Upper lobe of left lung (tissue), 6 donors: ENCODE measurements around the gene PSMC3. TPM values are rescaled to one million over a fixed set of nuclear protein-coding genes. Genes with fewer than 3 reads are reported as not detected.

Source experiments
- ATAC-seq, 2 donors: fragments of 200-7000 bp; cut with Tn5 transposase; one replicate each; pipeline ENCODE4 v1.9.1; 2022; ENCODE audit warnings: mild to moderate bottlenecking in 2 of 2, moderate library complexity in 2 of 2; ENCODE audit not compliant: low FRiP score in 2 of 2
- DNase-seq, 2 donors: peaks; one replicate each; pipeline ENCODE4 v3.0.0-alpha.2; 2019 to 2020
- H3K27ac ChIP-seq, 4 donors: fragments of 200-600 bp; sonication (generic); one replicate each; pipeline ENCODE4 v1.5.1; 2016 to 2019
- H3K27me3 ChIP-seq, 4 donors: fragments of 200-600 bp; sonication (generic); one replicate each; pipeline ENCODE4 v1.5.1; 2017 to 2019
- H3K36me3 ChIP-seq, 4 donors: fragments of 200-600 bp; sonication (generic); one replicate each; pipeline ENCODE4 v1.5.1; 2016 to 2019
- H3K4me1 ChIP-seq, 4 donors: fragments of 200-600 bp; sonication (generic); one replicate each; pipeline ENCODE4 v1.5.1; 2018 to 2019
- H3K4me3 ChIP-seq, 4 donors: fragments of 200-600 bp; sonication (generic); one replicate each; pipeline ENCODE4 v1.5.1; 2017 to 2019; ENCODE audit warnings: mild to moderate bottlenecking in 2 of 4, moderate library complexity in 1 of 4
- H3K9me3 ChIP-seq, 4 donors: fragments of 200-600 bp; sonication (generic); one replicate each; pipeline ENCODE4 v1.5.1; 2018 to 2019
- EP300 ChIP-seq, 4 donors: sonication (generic); formaldehyde crosslinking; IDR thresholded peaks; one replicate each; pipeline ENCODE4 v1.5.1; 2017; ENCODE audit warnings: antibody characterized with exemption in 4 of 4, control low read depth in 2 of 4
- POLR2A ChIP-seq, 4 donors: fragments of 450-650 bp; IDR thresholded peaks; one replicate each; pipeline ENCODE4 v1.5.1; 2016 to 2017; ENCODE audit warnings: antibody characterized with exemption in 4 of 4, mild to moderate bottlenecking in 2 of 4
- POLR2AphosphoS5 ChIP-seq, 2 donors: sonication (generic); formaldehyde crosslinking; IDR thresholded peaks; one replicate each; pipeline ENCODE4 v1.5.1; 2017; ENCODE audit warnings: antibody characterized with exemption in 2 of 2
- WGBS, 2 donors: methylation state at CpG; one replicate each; pipeline ENCODE4 v1.1.5; 2017 to 2018; 5-methylcytosine and 5-hydroxymethylcytosine counted together
- total RNA-seq, 6 donors: library from RNA; depleted of rRNA in 4 of 6; stranded (reverse); fragments of >200 nt in 4 of 6; gene quantifications; one replicate each; pipeline versions ENCODE4 v1.1.0 to v1.2.1, GENCODE V29; 2016 to 2021
- TF ChIP-seq, protein P1 (sequence below), 6 experiments: fragments of 450-650 bp in 4 of 6; fragments of 200-600 bp in 2 of 6; sonication (generic) in 2 of 6; IDR thresholded peaks; one replicate each; pipeline ENCODE4 v1.5.1; 2016 to 2019; ENCODE audit warnings: antibody characterized with exemption in 6 of 6
- donor health status: DM: no; HTN: no; CAD: no; lungs with moderate emphysema.
- donor health status: DM: no; HTN: yes; CAD: no; lungs with severe emphysema.

The PSMC3 gene
- total RNA-seq, 6 donors from 2014 or later, result 70.1 to 116 (median 99.8) TPM

DNA sequence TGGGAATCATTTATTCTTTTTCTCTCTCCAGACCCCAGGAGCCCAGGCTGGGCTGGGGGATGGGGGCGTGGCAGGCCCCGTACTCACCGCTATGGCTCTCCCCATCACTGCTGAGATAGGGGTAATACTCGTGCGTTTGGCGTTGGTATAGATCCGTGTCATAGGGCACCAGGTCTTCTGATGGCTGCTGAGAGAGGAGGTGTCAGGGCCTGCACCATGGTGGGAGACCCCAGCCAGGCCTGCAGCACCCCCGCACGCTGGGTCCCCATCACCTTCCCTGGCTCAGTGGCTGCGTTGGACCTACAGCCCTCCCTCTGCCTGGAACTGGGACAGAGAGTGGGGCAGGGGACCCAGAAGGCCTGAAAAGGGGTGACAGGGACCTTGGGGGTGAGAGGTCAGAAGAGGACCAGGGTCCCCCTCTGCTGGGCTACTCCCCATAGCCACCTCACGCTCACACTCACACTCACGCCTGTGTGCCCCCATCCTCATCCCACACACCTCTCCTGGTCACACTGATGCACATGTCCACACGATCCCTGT is 50.6 kb downstream of the PSMC3 start:
- no peaks in the 10 kb centered on the region for H3K27me3 ChIP-seq
- H3K4me3 ChIP-seq, result peak overlapping the region in 3 of 4 donors; percentile 40 to 48 (median 45)
- no peaks in the 10 kb centered on the region for H3K9me3 ChIP-seq
- ATAC-seq, result no peak
- TF ChIP-seq, protein P1, sequence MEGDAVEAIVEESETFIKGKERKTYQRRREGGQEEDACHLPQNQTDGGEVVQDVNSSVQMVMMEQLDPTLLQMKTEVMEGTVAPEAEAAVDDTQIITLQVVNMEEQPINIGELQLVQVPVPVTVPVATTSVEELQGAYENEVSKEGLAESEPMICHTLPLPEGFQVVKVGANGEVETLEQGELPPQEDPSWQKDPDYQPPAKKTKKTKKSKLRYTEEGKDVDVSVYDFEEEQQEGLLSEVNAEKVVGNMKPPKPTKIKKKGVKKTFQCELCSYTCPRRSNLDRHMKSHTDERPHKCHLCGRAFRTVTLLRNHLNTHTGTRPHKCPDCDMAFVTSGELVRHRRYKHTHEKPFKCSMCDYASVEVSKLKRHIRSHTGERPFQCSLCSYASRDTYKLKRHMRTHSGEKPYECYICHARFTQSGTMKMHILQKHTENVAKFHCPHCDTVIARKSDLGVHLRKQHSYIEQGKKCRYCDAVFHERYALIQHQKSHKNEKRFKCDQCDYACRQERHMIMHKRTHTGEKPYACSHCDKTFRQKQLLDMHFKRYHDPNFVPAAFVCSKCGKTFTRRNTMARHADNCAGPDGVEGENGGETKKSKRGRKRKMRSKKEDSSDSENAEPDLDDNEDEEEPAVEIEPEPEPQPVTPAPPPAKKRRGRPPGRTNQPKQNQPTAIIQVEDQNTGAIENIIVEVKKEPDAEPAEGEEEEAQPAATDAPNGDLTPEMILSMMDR (IDR thresholded peaks at IDR 0.05), result no peak
- no peak for TF ChIP-seq EP300 (IDR thresholded peaks at IDR 0.05)
- no peak for TF ChIP-seq POLR2AphosphoS5 (IDR thresholded peaks at IDR 0.05)
- TF ChIP-seq POLR2A (IDR thresholded peaks at IDR 0.05), result no peak
- DNase-seq, result no peak
- peak overlapping the region; percentile 83 to 97 (median 89) for H3K27ac ChIP-seq
- WGBS, 2 donors, result 85 to 94% methylated on average over 6 to 11 of the region's 13 CpGs
- H3K4me1 ChIP-seq, result peaks cover 5 to 11% (median 7%) of the 10 kb centered on the region in 4 donors
- H3K36me3 ChIP-seq, result no peaks in the 10 kb centered on the region

DNA sequence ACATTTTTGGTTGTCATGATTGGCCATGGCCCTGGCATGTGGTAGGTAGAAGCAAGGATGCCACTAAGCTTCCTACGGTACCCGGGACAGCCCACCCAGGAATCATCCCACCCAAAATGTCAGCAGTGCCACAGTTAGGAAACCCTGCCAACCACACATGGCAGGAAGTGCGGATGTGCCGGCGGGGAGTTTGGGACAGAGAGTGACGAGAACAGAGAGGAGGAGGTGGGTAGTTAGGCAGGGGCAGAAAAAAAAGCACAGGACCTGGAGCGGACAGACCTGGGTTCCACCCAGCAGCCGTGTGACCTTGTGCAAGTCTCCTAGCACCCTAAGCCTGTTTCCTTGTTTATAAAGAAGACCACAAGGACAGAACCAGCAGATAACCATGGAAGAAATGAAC is 51.2 kb downstream of the PSMC3 start:
- Histone ChIP-seq H3K4me1 (peaks cover 5 to 11% (median 7%) of the 10 kb centered on the region in 4 donors), H3K27ac (peak overlapping the region in 3 of 4 donors; percentile 34 to 97 (median 93)), H3K4me3 (peak overlapping the region in 3 of 4 donors; percentile 40 to 48 (median 45)), H3K27me3 (no peaks in the 10 kb centered on the region), H3K36me3 (no peaks in the 10 kb centered on the region), H3K9me3 (no peaks in the 10 kb centered on the region)
- 75 to 84% methylated on average over 8 of the region's 8 CpGs for WGBS, 2 donors
- TF ChIP-seq EP300 (IDR thresholded peaks at IDR 0.05), result no peak
- TF ChIP-seq, protein P1 (IDR thresholded peaks at IDR 0.05), result no peak
- no peak for TF ChIP-seq POLR2A (IDR thresholded peaks at IDR 0.05)
- no peak for TF ChIP-seq POLR2AphosphoS5 (IDR thresholded peaks at IDR 0.05)
- DNase-seq (no peak), ATAC-seq (no peak)

DNA sequence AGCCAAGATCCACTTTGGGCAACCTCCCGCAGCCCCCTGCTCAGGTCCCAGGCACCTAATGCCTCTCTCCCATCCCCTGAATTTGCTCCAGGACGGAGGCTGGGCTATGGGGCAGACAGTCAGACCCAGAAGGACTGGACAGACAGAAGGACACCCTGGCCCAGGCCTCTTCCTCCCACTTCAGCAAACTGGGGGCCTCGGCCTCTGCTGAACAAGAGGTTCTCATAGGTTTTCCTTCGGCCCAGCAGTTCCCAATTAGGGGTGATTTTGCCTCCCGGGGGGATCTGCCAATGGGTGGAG is 51.6 kb downstream of the PSMC3 start:
- Histone ChIP-seq H3K27ac (peak overlapping the region; percentile 34 to 97 (median 66)), H3K9me3 (no peaks in the 10 kb centered on the region), H3K4me1 (peaks cover 5 to 11% (median 7%) of the 10 kb centered on the region in 4 donors), H3K27me3 (no peaks in the 10 kb centered on the region), H3K4me3 (peak overlapping the region in 3 of 4 donors; percentile 40 to 48 (median 45)), H3K36me3 (no peaks in the 10 kb centered on the region)
- 70 to 84% methylated on average over 3 to 5 of the region's 5 CpGs for whole genome bisulfite sequencing, 2 donors
- ATAC-seq (no peak), DNase-seq (no peak)
- no peak for TF ChIP-seq EP300 (IDR thresholded peaks at IDR 0.05)
- no peak for TF ChIP-seq POLR2A (IDR thresholded peaks at IDR 0.05)
- no peak for TF ChIP-seq POLR2AphosphoS5 (IDR thresholded peaks at IDR 0.05)
- TF ChIP-seq, protein P1 (IDR thresholded peaks at IDR 0.05), result no peak

DNA sequence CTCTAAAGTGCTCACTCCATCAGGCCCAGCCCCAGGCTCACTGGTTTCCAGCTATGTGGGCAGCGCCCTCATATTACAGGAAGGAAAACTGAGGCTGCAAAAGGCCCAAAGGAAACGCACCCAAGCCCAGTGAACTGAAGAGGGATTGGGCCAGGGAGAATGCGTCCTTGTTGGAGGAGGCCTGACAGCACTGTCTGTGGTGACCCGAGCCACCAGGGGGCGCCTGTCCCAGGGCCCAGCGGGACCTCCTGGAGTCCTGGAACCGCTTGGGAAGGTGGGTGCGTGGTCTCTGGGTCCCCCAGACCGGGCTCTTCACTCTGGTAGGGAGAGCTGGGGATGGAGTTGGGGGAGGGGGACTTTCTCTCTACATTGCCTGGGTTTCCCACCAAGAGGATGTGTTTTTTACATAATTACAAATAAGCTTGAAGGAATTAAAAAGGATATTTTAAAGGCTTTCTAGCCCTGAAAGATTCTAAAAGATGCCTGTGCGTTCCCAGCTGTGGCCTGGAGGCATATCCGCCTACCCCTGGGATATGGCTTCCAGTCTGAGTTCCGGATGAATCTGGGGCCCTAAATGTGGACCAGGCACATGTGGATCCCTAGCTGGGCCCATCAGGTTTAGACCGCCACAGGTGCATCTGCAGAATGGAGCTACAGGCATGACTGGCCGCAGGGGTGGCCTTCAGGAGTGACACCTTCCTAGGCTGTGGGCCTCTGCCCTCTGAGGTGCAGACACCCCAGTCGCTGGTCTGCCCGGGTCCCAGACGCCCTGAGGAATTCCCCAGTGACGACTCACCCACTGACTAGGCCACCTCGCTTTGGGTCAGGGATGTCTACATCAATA is 52.1 kb downstream of the PSMC3 start:
- H3K4me1 ChIP-seq, result peaks cover 5 to 11% (median 7%) of the 10 kb centered on the region in 4 donors
- TF ChIP-seq, protein P1 (IDR thresholded peaks at IDR 0.05), result peak; percentile 89 to 96 (median 91)
- TF ChIP-seq EP300 (IDR thresholded peaks at IDR 0.05), result no peak
- no peaks in the 10 kb centered on the region for H3K9me3 ChIP-seq
- no peaks in the 10 kb centered on the region for H3K36me3 ChIP-seq
- DNase-seq (peak; percentile 86 to 95), ATAC-seq (peak; percentile 76 to 83)
- H3K27me3 ChIP-seq, result no peaks in the 10 kb centered on the region
- 27 to 39% methylated on average over 14 to 19 of the region's 19 CpGs for WGBS, 2 donors
- H3K4me3 ChIP-seq, result peak overlapping the region in 3 of 4 donors; percentile 6 to 48 (median 40)
- peak overlapping the region; percentile 34 to 97 (median 66) for H3K27ac ChIP-seq
